Activated naive CD8-positive, alpha-beta T cell treated with anti-CD3 and anti-CD28 coated beads, Interleukin-2, amount 50 U/mL, for 16 hours (primary cell): ENCODE measurements around the gene URI1.
A peak's percentile ranks its signal among the peaks of the same experiment; 100 is the strongest.
"Not testable (repeated sequence)": the region's sequence is repeated elsewhere in the genome, so short reads cannot be mapped to it uniquely, and the experiment has no call there.

Experiments
- DNase-seq: peaks from one replicate; pipeline ENCODE4 v3.0.0-alpha.2; 2020; ENCODE audit warnings: low read depth, low spot score

The URI1 gene, protein sequence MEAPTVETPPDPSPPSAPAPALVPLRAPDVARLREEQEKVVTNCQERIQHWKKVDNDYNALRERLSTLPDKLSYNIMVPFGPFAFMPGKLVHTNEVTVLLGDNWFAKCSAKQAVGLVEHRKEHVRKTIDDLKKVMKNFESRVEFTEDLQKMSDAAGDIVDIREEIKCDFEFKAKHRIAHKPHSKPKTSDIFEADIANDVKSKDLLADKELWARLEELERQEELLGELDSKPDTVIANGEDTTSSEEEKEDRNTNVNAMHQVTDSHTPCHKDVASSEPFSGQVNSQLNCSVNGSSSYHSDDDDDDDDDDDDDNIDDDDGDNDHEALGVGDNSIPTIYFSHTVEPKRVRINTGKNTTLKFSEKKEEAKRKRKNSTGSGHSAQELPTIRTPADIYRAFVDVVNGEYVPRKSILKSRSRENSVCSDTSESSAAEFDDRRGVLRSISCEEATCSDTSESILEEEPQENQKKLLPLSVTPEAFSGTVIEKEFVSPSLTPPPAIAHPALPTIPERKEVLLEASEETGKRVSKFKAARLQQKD

GRCh38 chr19:29941828-29942403, at the start of gene URI1:
TSS of gene URI1 (plus strand) at chr19:29942239. CDS start at chr19:29942548, 309 bp downstream.
- peak; percentile 93 for DNase-seq

- DNase-seq, result no peak
Observed at GRCh38 chr19:29893606-29894284, 48.3 kb upstream of the URI1 start.

DNA sequence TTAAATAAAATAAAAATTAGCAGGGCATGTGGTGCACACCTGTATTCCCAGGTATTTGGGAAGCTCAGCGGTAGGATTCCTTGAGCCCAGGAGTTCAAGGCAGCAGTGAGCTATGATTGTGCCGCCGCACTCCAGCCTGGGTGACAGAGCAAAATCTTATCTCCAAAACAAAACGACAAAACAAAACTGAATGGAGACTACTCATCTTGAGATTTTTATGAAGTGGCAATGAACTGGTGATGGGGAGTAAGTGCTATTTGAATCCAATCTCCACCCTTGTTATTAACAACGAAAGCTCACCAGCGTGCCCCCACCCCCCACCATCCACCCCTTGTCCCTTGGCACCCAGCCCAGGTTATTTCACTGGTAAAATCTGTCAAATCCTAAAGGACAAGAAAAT, 45.2 kb upstream of the URI1 start:
- DNase-seq, result no peak

- no peak for DNase-seq
Observed at GRCh38 chr19:29897466-29897865, 44.6 kb upstream of the URI1 start.

DNA sequence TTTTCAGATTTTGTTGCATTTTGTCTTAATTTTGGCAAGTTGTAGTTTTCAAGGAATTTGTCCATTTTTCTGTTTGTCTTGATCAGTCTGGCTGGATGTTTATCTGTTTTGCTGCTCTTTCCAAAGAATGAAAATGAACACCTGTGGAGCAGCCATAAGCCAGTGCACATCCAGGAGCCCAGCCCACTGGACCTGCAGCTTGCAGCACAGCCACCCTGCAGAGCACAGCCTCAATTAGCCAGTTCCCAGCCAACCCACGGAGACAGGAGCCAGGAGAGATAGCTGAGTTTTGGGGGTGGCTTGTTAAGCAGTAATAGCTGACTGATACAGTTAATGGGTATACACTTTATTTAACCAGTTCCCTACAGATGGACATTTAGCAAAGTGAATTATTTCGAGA, 38.0 kb upstream of the URI1 start:
- DNase-seq, result no peak

GRCh38 chr19:29908963-29909944, 32.8 kb upstream of the URI1 start:
- DNase-seq, result no peak

DNA sequence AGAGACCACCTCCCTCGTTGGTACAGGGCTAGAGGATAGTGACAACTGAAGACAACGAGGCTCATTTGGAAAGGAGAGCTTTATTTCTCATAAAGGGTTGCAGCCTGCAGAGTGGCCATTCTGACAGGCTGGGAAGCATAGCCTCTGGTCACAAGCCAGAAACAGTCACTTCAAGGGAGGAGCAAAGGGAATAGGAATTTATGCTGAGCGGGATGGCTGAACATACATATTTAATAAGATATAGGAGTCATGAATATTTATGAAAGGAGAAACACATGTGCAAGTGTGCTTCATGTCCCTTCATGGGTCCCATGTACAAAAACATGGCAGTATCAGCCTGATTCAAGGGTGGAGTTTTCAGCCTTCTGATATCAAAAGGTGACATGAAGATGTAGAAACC, 27.1 kb upstream of the URI1 start:
- no peak for DNase-seq

DNA sequence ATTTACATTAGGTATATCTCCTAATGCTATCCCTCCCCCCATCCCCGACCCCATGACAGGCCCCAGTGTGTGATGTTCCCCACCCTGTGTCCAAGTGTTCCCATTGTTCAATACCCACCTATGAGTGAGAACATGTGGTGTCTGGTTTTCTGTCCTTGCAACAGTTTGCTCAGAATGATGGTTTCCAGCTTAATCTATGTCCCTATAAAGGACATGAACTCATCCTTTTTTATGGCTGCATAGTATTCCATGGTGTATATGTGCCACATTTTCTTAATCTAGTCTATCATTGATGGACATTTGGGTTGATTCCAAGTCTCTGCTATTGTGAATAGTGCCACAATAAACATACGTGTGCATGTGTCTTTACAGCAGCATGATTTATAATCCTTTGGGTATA, 26.2 kb upstream of the URI1 start:
- DNase-seq, result not testable (repeated sequence)

- DNase-seq, result no peak
Observed at GRCh38 chr19:29917911-29918310, 24.1 kb upstream of the URI1 start.

DNA sequence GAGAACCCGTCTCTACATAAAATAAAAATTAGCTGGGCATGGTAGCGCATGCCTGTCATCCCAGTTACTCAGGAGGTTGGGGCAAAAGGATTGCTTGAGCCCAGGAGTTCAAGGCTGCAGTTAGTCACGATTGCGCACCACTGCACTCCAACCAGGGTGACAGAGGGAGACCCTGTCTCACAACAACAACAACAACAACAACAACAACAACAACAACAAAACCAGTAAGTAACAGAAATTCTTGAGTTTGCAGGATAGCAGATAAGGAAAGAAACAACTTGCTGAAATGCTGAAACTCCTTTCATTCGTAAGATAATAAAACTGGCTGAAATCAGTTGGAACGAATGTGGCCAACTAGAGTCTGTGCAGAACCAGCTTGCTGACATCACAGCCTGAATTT, 23.1 kb upstream of the URI1 start:
- no peak for DNase-seq

GRCh38 chr19:29922972-29923371, 19.1 kb upstream of the URI1 start:
- DNase-seq, result no peak

DNA sequence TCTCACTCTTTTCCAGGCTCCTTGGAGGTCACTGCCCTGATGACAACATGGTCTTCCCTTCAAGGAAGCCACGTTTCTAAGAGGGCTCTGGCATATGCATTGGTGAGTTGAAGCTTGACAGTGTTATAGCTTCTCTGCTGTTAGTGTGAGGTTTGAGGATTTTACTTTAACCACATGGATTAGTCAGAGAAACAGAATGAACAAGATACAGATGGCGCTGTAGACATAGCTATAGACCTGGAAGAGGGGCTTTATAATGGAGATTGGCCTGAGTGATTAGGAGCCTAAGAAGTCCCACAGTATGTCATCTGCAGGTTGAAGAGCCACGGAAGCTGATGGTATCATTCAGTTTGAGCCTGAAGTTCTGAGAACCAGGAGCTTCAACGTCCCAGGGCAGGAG, 18.4 kb upstream of the URI1 start:
- DNase-seq, result no peak

- DNase-seq, result no peak
Observed at GRCh38 chr19:29926031-29926430, 16.0 kb upstream of the URI1 start.

- DNase-seq, result no peak
Observed at GRCh38 chr19:29926801-29927200, 15.2 kb upstream of the URI1 start.

DNA sequence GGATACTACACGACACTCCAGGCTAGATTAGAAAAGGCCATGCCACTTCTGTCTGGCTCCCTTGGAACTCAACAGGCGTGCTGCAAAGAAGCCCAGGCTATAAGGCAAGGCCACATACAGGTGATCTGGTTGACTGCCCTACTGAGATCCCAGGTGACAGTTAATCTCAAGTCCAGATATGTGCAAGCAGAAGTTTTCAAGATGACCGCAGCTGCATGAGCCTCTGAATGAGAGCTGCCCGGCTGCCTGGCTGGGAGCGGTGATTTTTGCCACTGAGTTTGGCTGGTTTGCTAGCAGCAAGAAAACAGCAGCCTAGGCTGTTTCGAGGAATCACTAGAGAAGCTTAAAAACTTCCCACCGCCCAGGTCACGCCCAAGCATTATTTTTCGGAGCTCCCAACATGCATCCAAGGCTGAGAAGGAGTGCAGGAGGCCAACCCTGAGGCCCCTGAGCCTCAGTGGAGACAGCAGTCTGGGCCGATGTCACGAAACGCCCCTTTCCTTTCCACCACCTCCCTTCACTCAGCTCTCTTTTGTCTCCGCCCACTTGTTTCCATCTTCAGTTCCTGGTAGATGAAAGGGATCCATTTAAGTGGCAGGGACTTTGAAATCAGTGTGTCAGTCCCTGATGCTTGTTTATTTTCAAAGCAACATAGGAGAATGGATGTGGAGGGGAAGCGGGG, 14.0 kb upstream of the URI1 start:
- no peak for DNase-seq

- no peak for DNase-seq
Observed at GRCh38 chr19:29928831-29929230, 13.2 kb upstream of the URI1 start.

GRCh38 chr19:29934257-29934656, 7.8 kb upstream of the URI1 start:
- no peak for DNase-seq

GRCh38 chr19:29934781-29935180, 7.3 kb upstream of the URI1 start:
- no peak for DNase-seq

DNA sequence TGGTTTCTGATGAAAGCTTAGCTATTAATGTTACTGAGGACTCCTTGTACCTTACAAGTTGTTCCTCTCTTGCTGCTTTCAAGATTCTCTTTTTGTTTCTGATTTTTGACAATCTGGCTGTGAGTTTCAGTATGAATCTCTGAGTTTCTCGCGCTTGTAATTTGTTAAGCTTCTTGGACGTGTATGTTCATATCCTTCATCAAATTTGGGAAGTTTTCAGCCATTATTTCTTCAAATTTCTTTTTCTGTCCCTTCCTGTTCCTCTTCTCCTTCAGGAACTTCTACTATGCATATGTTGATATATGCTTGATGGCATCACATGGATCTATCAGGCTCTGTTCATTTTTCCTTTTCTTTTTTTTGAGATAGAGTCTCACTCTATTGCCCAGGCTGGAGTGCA, 5.6 kb upstream of the URI1 start:
- DNase-seq, result no peak

DNA sequence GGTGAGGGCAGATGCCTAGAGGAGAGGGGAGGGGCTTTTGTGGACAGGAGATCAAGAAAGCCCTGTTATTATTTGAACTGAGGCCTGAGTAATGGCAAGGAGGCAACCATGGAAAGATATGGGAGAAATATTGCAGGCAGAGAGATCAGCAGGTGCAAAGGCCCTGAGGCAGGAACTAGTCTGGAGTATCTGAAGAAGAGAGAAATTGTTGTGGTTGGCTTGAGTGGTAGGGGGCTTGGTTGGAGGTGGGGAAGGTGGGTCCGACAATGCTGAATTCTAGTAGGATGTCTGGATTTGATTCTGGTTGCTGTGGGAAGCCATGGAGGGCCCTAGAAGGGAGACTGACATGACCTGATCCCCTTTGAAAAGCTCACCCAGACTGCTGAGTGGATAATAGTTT, 2.4 kb upstream of the URI1 start:
- no peak for DNase-seq
